ENCODE measurements around the gene TEAD1. TPM values are rescaled to one million over a fixed set of nuclear protein-coding genes. Genes with fewer than 3 reads are reported as not detected.

Gene TEAD1
- total and polyA plus RNA-seq, 9 of the 15 experiments (the other 6 are each of a cell fraction or from before 2014, with no cell fraction given) = 1.7 to 17.7 (median 10.8) TPM

GRCh38 chr11:12868315-12869073, 194.3 kb downstream of the TEAD1 start (continued):
- TF ChIP-seq, protein P1, sequence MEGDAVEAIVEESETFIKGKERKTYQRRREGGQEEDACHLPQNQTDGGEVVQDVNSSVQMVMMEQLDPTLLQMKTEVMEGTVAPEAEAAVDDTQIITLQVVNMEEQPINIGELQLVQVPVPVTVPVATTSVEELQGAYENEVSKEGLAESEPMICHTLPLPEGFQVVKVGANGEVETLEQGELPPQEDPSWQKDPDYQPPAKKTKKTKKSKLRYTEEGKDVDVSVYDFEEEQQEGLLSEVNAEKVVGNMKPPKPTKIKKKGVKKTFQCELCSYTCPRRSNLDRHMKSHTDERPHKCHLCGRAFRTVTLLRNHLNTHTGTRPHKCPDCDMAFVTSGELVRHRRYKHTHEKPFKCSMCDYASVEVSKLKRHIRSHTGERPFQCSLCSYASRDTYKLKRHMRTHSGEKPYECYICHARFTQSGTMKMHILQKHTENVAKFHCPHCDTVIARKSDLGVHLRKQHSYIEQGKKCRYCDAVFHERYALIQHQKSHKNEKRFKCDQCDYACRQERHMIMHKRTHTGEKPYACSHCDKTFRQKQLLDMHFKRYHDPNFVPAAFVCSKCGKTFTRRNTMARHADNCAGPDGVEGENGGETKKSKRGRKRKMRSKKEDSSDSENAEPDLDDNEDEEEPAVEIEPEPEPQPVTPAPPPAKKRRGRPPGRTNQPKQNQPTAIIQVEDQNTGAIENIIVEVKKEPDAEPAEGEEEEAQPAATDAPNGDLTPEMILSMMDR (IDR thresholded peaks at IDR 0.05 in 2 of 3, conservative IDR thresholded peaks at IDR 0.05 in 1 of 3; ENCODE audit: insufficient read depth in 2 of 3, low read depth in 1 of 3, low read length in 3 of 3) = peak in 2 of 3 experiments; percentile 45 to 47; a peak in 4 of 6 replicates
- TF ChIP-seq MEIS2 (IDR thresholded peaks at IDR 0.05; ENCODE audit: partially characterized antibody) = peak; percentile 45
- TF ChIP-seq NFE2 (IDR thresholded peaks at IDR 0.05; ENCODE audit: low read depth) = peak; percentile 22; the same call in 1 of the 2 replicates

DNA sequence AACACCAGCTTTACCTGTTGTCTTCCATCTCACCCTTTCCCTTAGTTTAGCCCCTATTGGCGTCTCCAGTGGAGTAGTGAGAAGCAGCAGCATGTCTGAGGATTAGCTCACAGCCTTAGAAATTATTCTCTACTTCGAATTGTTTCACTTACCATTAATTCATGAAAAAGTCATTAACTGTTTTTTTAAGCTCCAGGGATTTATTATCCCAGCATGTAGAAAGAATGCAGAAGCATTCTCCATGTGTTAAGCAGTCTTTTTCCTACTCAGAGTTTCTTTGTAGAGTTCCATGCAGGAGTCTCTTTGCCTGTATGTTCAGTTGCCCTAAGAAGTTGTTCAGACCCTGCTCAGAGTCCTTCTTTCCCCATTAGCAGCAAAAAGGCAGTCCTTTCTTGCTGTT, 197.0 kb downstream of the TEAD1 start:
- Histone ChIP-seq H3K9ac (ENCODE audit: insufficient read depth in 1 of 2, low read depth in 2 of 2, low read length in 2 of 2) (no peak overlapping the region), H3K9me1 (ENCODE audit: control insufficient read depth, insufficient read depth, low read length) (no peaks in the 10 kb centered on the region), H3K9me3 (replicated peaks; ENCODE audit: control insufficient read depth, insufficient read depth, low read depth, low read length) (no peaks in the 10 kb centered on the region), H3K4me2 (ENCODE audit: insufficient read depth, low read length) (no peak overlapping the region), H3K27me3 (ENCODE audit: control insufficient read depth in 2 of 2, insufficient read depth in 2 of 2, low read length in 2 of 2) (no peaks in the 10 kb centered on the region), H3K4me1 (replicated peaks in 1 of 2; ENCODE audit: control insufficient read depth in 2 of 2, insufficient read depth in 2 of 2, low read length in 2 of 2) (peaks cover 11 to 39% of the 10 kb centered on the region in 2 experiments), H2AFZ (ENCODE audit: low read depth, low read length) (no peak overlapping the region), H3K36me3 (ENCODE audit: control insufficient read depth, insufficient read depth, low read length) (no peaks in the 10 kb centered on the region), H3K27ac (ENCODE audit: extremely low read depth, low read depth, low read length) (no peak overlapping the region), H3K79me2 (ENCODE audit: control insufficient read depth, insufficient read depth, low read length) (no peaks in the 10 kb centered on the region), H4K20me1 (replicated peaks; ENCODE audit: control insufficient read depth, insufficient read depth, low read length) (no peaks in the 10 kb centered on the region), H3K4me3 (no peak overlapping the region)
- no TSS peak for BruUV-seq (replicated peaks)
- ATAC-seq = no peak
- ChIA-PET CTCF (ENCODE audit: low intra/inter-chr PET ratio) (no interaction called here), POLR2A (interaction anchor here (0.6 to 0.9 kb wide), 5 partner anchors 9 to 345 kb away, joined by 3 read pairs; no protein-coding TSS in a partner anchor)
- no peak for DNase-seq (ENCODE audit: extremely low read depth in 1 of 4, low spot score in 3 of 4)
- WGBS (ENCODE audit: insufficient coverage, low coverage, missing lambda C conversion rate) = 54% methylated on average over 2 of the region's 2 CpGs
- intact Hi-C loops (cut with micrococcal nuclease) (no loop called here), in situ Hi-C loops (cut with MboI) (no loop called here)
- no peak for FAIRE-seq
- TF ChIP-seq ASH1L (IDR thresholded peaks at IDR 0.05; ENCODE audit: borderline replicate concordance, low read depth, partially characterized antibody) = no peak
- no peak for TF ChIP-seq ZNF197 (CRISPR knock-in tag; IDR thresholded peaks at IDR 0.05; ENCODE audit: low read depth)
- no peak for TF ChIP-seq ZNF511 (CRISPR knock-in tag; IDR thresholded peaks at IDR 0.05)
- TF ChIP-seq, protein P2, sequence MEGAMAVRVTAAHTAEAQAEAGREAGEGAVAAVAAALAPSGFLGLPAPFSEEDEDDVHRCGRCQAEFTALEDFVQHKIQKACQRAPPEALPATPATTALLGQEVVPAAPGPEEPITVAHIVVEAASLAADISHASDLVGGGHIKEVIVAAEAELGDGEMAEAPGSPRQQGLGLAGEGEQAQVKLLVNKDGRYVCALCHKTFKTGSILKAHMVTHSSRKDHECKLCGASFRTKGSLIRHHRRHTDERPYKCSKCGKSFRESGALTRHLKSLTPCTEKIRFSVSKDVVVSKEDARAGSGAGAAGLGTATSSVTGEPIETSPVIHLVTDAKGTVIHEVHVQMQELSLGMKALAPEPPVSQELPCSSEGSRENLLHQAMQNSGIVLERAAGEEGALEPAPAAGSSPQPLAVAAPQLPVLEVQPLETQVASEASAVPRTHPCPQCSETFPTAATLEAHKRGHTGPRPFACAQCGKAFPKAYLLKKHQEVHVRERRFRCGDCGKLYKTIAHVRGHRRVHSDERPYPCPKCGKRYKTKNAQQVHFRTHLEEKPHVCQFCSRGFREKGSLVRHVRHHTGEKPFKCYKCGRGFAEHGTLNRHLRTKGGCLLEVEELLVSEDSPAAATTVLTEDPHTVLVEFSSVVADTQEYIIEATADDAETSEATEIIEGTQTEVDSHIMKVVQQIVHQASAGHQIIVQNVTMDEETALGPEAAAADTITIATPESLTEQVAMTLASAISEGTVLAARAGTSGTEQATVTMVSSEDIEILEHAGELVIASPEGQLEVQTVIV (CRISPR knock-in tag; IDR thresholded peaks at IDR 0.05; ENCODE audit: borderline replicate concordance) = no peak
- no peak for TF ChIP-seq SUPT5H (IDR thresholded peaks at IDR 0.05)
